HCT116 (cell line): ENCODE measurements around the gene STK32B. TPM values are rescaled to one million over a fixed set of nuclear protein-coding genes. Genes with fewer than 3 reads are reported as not detected.

Experiments used
- ATAC-seq: fragments of 200-7000 bp; cut with Tn5 transposase; 2 replicates; pipeline ENCODE4 v1.9.1; 2020; ENCODE audit warnings: mild to moderate bottlenecking, moderate library complexity
- BruUV-seq: library from RNA; stranded (reverse); fragments of 400-500 nt; replicated peaks from 2 replicates; lab custom pipeline; 2021; lab: Mats Ljungman, UMichigan
- CTCF ChIA-PET: fragments of 300-600 bp; sonication (Branson Sonifier 250); formaldehyde crosslinking; loops from one replicate; lab custom pipeline; 2021; ENCODE audit warnings: antibody characterized with exemption; lab: Charles Lee
- POLR2A ChIA-PET: fragments of 300-600, 350-600 bp; sonication (Branson Sonifier 250); formaldehyde crosslinking; loops from one replicate; lab custom pipeline; 2021; ENCODE audit warnings: antibody characterized with exemption; lab: Charles Lee
- RAD21 ChIA-PET, 2 experiments: fragments of 300-600 bp; sonication (Branson Sonifier 250); formaldehyde crosslinking; loops; one replicate each; lab custom pipeline; 2023; ENCODE audit warnings: low total read pairs in 2 of 2; ENCODE audit not compliant: uncharacterized antibody in 2 of 2, unreplicated experiment in 2 of 2, low non-redundant PET in 1 of 2; lab: Charles Lee
- DNase-seq: peaks from one replicate; pipeline ENCODE4 v3.0.0-alpha.2; 2010; ENCODE audit warnings: low read depth, low spot score
- H2AFZ ChIP-seq: fragments of 200-600 bp; shearing (Covaris generic), sonication (generic); 2 replicates; pipeline ENCODE4 v1.6.1; 2017; ENCODE audit warnings: low read depth, mixed run types, mixed read lengths, antibody characterized with exemption, low read length; ENCODE audit not compliant: poor library complexity, severe bottlenecking
- H3K27ac ChIP-seq: 2 replicates; pipeline ENCODE4 v1.5.1; 2012; ENCODE audit warnings: low read depth, low read length
- H3K27me3 ChIP-seq: fragments of 200-600 bp; sonication (generic); 2 replicates; pipeline ENCODE4 v1.6.1; 2016; ENCODE audit warnings: mixed run types, low read length, mixed read lengths; ENCODE audit not compliant: insufficient read depth
- H3K36me3 ChIP-seq, 2 experiments: fragments of 200-500 bp in 1 of 2; fragments of 200-600 bp in 1 of 2; sonication (Bioruptor generic) in 1 of 2; sonication (generic) in 1 of 2; 2 replicates each; pipeline versions ENCODE4 v1.5.1 to v1.6.1; 2014 to 2016; ENCODE audit warnings: low read length in 2 of 2, inconsistent platforms in 1 of 2, mixed read lengths in 1 of 2, mixed run types in 1 of 2; ENCODE audit not compliant: insufficient read depth in 2 of 2, control insufficient read depth in 1 of 2
- H3K4me1 ChIP-seq, 2 experiments: fragments of 200-600 bp in 1 of 2; sonication (generic) in 1 of 2; 2 replicates each; pipeline versions ENCODE4 v1.5.1 to v1.6.1; 2012 to 2017; ENCODE audit warnings: low read length in 2 of 2, inconsistent platforms in 1 of 2, mild to moderate bottlenecking in 1 of 2, mixed read lengths in 1 of 2, mixed run types in 1 of 2, moderate library complexity in 1 of 2; ENCODE audit not compliant: insufficient read depth in 2 of 2, control insufficient read depth in 1 of 2
- H3K4me2 ChIP-seq: fragments of 200-600 bp; sonication (generic); 2 replicates; pipeline ENCODE4 v1.6.1; 2017; ENCODE audit warnings: mixed run types, low read length, mixed read lengths
- H3K4me3 ChIP-seq, 2 experiments: fragments of 200-600 bp in 1 of 2; sonication (generic) in 1 of 2; replicated peaks in 1 of 2; 2 replicates each; pipeline ENCODE4 v1.5.1; 2011 to 2016; ENCODE audit warnings: low read length in 2 of 2, control low read depth in 1 of 2, low read depth in 1 of 2, mild to moderate bottlenecking in 1 of 2, mixed read lengths in 1 of 2, mixed run types in 1 of 2
- H3K79me2 ChIP-seq: fragments of 200-600 bp; sonication (generic); 2 replicates; pipeline ENCODE4 v1.6.1; 2017; ENCODE audit warnings: mild to moderate bottlenecking, mixed run types, low read length, moderate library complexity, mixed read lengths; ENCODE audit not compliant: insufficient read depth
- H3K9ac ChIP-seq: fragments of 200-600 bp; sonication (generic); 2 replicates; pipeline ENCODE4 v1.6.1; 2016; ENCODE audit warnings: low read length, mixed read lengths
- H3K9me2 ChIP-seq: fragments of 200-600 bp; sonication (generic), shearing (Covaris generic); 2 replicates; pipeline ENCODE4 v1.6.1; 2017; ENCODE audit warnings: mixed run types, mild to moderate bottlenecking, moderate library complexity; ENCODE audit not compliant: insufficient read depth
- H3K9me3 ChIP-seq, 2 experiments: fragments of 200-500 bp in 1 of 2; fragments of 200-600 bp in 1 of 2; sonication (Bioruptor generic) in 1 of 2; sonication (generic) in 1 of 2; 2 replicates each; pipeline ENCODE4 v1.6.1; 2014 to 2017; ENCODE audit warnings: low read length in 2 of 2, mixed read lengths in 2 of 2, inconsistent platforms in 1 of 2, low read depth in 1 of 2, mild to moderate bottlenecking in 1 of 2, mixed run types in 1 of 2, moderate library complexity in 1 of 2; ENCODE audit not compliant: control insufficient read depth in 1 of 2, insufficient read depth in 1 of 2
- H4K20me1 ChIP-seq: fragments of 200-600 bp; sonication (generic), shearing (Covaris generic); 2 replicates; pipeline ENCODE4 v1.6.1; 2017; ENCODE audit warnings: mixed run types, mild to moderate bottlenecking, moderate library complexity; ENCODE audit not compliant: insufficient read depth
- CTCF ChIP-seq, 3 experiments: fragments of 200-600 bp in 1 of 3; sonication (generic) in 1 of 3; IDR thresholded peaks in 2 of 3; conservative IDR thresholded peaks in 1 of 3; 2 replicates each; pipeline ENCODE4 v1.5.1; 2012 to 2017; ENCODE audit warnings: low read depth in 2 of 3, low read length in 2 of 3, antibody characterized with exemption in 1 of 3, borderline replicate concordance in 1 of 3, control low read depth in 1 of 3, mild to moderate bottlenecking in 1 of 3, mixed read lengths in 1 of 3, mixed run types in 1 of 3, moderate library complexity in 1 of 3; ENCODE audit not compliant: insufficient read depth in 1 of 3
- ELF1 ChIP-seq: IDR thresholded peaks from 2 replicates; pipeline ENCODE4 v1.6.1; 2012; ENCODE audit warnings: low read depth, borderline replicate concordance
- EZH2phosphoT487 ChIP-seq: fragments of 200-600 bp; IDR thresholded peaks from 2 replicates; pipeline ENCODE4 v1.6.1; 2018; ENCODE audit warnings: antibody characterized with exemption, borderline replicate concordance
- FOSL1 ChIP-seq: IDR thresholded peaks from 2 replicates; pipeline ENCODE4 v1.6.1; 2012; ENCODE audit warnings: low read depth
- JUND ChIP-seq: IDR thresholded peaks from 2 replicates; pipeline ENCODE4 v1.6.1; 2012
- POLR2A ChIP-seq: IDR thresholded peaks from 2 replicates; pipeline ENCODE4 v1.7.0; 2011; ENCODE audit warnings: borderline replicate concordance; ENCODE audit not compliant: insufficient read depth, insufficient read length; ENCODE audit errors: extremely low read depth
- POLR2AphosphoS5 ChIP-seq: IDR thresholded peaks from 2 replicates; pipeline ENCODE4 v1.6.1; 2011; ENCODE audit warnings: mild to moderate bottlenecking, low read depth, low read length, moderate library complexity
- RAD21 ChIP-seq: IDR thresholded peaks from 2 replicates; pipeline ENCODE4 v1.6.1; 2012; ENCODE audit warnings: low read depth, mild to moderate bottlenecking
- REST ChIP-seq: IDR thresholded peaks from 2 replicates; pipeline ENCODE4 v1.6.1; 2012; ENCODE audit warnings: low read depth
- SP1 ChIP-seq: IDR thresholded peaks from 2 replicates; pipeline ENCODE4 v1.6.1; 2012; ENCODE audit warnings: low read depth
- TCF7L2 ChIP-seq: IDR thresholded peaks from 2 replicates; pipeline ENCODE4 v1.7.0; 2011; ENCODE audit warnings: borderline replicate concordance, inconsistent platforms; ENCODE audit not compliant: insufficient read depth, insufficient read length; ENCODE audit errors: extremely low read depth
- YY1 ChIP-seq: IDR thresholded peaks from 2 replicates; pipeline ENCODE4 v1.6.1; 2011; ENCODE audit warnings: low read length, low read depth, moderate library complexity, mild to moderate bottlenecking; ENCODE audit not compliant: insufficient replicate concordance; ENCODE audit errors: extremely low read depth
- ZFX ChIP-seq: fragments of 450-650 bp; IDR thresholded peaks from 2 replicates; pipeline ENCODE4 v1.6.1; 2017
- ZNF274 ChIP-seq: fragments of 200-500 bp; sonication (Bioruptor generic); IDR thresholded peaks from 2 replicates; pipeline ENCODE4 v1.6.1; 2014; ENCODE audit warnings: mild to moderate bottlenecking, low read depth, low read length, inconsistent platforms
- intact Hi-C: fragments of 100-400 bp; cut with micrococcal nuclease; formaldehyde crosslinking; loops from 2 replicates; pipeline ENCODE4 v1.10.0; 2022
- total RNA-seq: library from RNA; stranded (reverse); gene quantifications from one replicate; pipeline ENCODE4 v1.2.1, GENCODE V29; 2021; ENCODE audit not compliant: unreplicated experiment

The STK32B gene
- total RNA-seq, 1 experiment from 2014 or later = not detected

- H2AFZ ChIP-seq = no peak overlapping the region
- H4K20me1 ChIP-seq = no peaks in the 10 kb centered on the region
- no peak overlapping the region for H3K27ac ChIP-seq
- H3K4me2 ChIP-seq = no peak overlapping the region
- no peak overlapping the region for H3K9ac ChIP-seq
- ChIA-PET RAD21 (no interaction called here), POLR2A (no interaction called here), CTCF (no interaction called here)
- no peaks in the 10 kb centered on the region for H3K4me1 ChIP-seq
- no peak for TF ChIP-seq EZH2phosphoT487
- no peak for TF ChIP-seq RAD21
- TF ChIP-seq ZNF274 = no peak
- TF ChIP-seq REST = no peak
- TF ChIP-seq FOSL1 = no peak
- TF ChIP-seq JUND = no peak
- no peak for TF ChIP-seq ELF1
- TF ChIP-seq POLR2A = no peak
- no peak for TF ChIP-seq CTCF (IDR thresholded peaks at IDR 0.05 in 2 of 3, conservative IDR thresholded peaks at IDR 0.05 in 1 of 3; ENCODE audit: borderline replicate concordance in 1 of 3, insufficient read depth in 1 of 3, low read depth in 2 of 3, low read length in 2 of 3)
- TF ChIP-seq TCF7L2 = no peak
- TF ChIP-seq POLR2AphosphoS5 = no peak
- no peak for TF ChIP-seq YY1
- no peak for TF ChIP-seq ZFX
- no peak for TF ChIP-seq SP1
- BruUV-seq = no TSS peak
- intact Hi-C loops = no loop called here
- ATAC-seq = no peak
- no peaks in the 10 kb centered on the region for H3K9me2 ChIP-seq
- H3K79me2 ChIP-seq = no peaks in the 10 kb centered on the region
- DNase-seq = no peak
- H3K4me3 ChIP-seq = no peak overlapping the region
- H3K36me3 ChIP-seq = no peaks in the 10 kb centered on the region
- no peaks in the 10 kb centered on the region for H3K9me3 ChIP-seq
- H3K27me3 ChIP-seq = peaks cover 19% of the 10 kb centered on the region; the same call in 1 of the 2 replicates
Measured at GRCh38 chr4:5510504-5510903, 459.2 kb downstream of the STK32B start.
